CD4-positive, CD25-positive, alpha-beta regulatory T cell (primary cell): ENCODE results near the gene ARRB1. TPM values are rescaled to one million over a fixed set of nuclear protein-coding genes. Genes with fewer than 3 reads are reported as not detected.

Experiments
- ATAC-seq, 2 donors: fragments of 150-1000 bp; cut with Tn5 transposase; one replicate each; pipeline ENCODE4 v1.10.0; 2021; ENCODE audit warnings: low read depth in 2 of 2, moderate number of reproducible peaks in 2 of 2, moderate library complexity in 1 of 2
- DNase-seq, 3 donors: peaks; one replicate each; pipeline versions ENCODE4 v3.0.0 to v3.0.0-alpha.2; 2012 to 2022; ENCODE audit warnings: mixed read lengths in 1 of 3
- H3K27ac ChIP-seq: one replicate; pipeline ENCODE4 v1.7.0; 2013; ENCODE audit warnings: mild to moderate bottlenecking, low read length; ENCODE audit not compliant: insufficient read depth, poor library complexity, severe bottlenecking
- H3K27me3 ChIP-seq: one replicate; pipeline ENCODE4 v1.7.0; 2013; ENCODE audit warnings: low read length; ENCODE audit not compliant: control insufficient read depth, insufficient read depth
- H3K36me3 ChIP-seq: one replicate; pipeline ENCODE4 v1.7.0; 2013; ENCODE audit warnings: mild to moderate bottlenecking, low read length, moderate library complexity; ENCODE audit not compliant: control insufficient read depth, insufficient read depth
- H3K4me1 ChIP-seq: 2 replicates; pipeline ENCODE4 v1.7.0; 2013; ENCODE audit warnings: mild to moderate bottlenecking, low read length; ENCODE audit not compliant: insufficient read depth, control insufficient read depth, poor library complexity, severe bottlenecking
- H3K4me3 ChIP-seq: one replicate; pipeline ENCODE4 v1.7.0; 2013; ENCODE audit warnings: low read depth, mild to moderate bottlenecking, low read length, moderate library complexity
- H3K9me3 ChIP-seq, 2 experiments: 1 replicate in 1 of 2; 2 replicates in 1 of 2; pipeline ENCODE4 v1.7.0; 2013; ENCODE audit warnings: low read length in 2 of 2, mild to moderate bottlenecking in 1 of 2, moderate library complexity in 1 of 2; ENCODE audit not compliant: control insufficient read depth in 2 of 2
- H3K27ac Mint-ChIP-seq, 3 donors: one replicate each; pipeline ENCODE4 v1.8.0; 2020 to 2022; ENCODE audit warnings: mild to moderate bottlenecking in 3 of 3, mixed read lengths in 3 of 3, moderate library complexity in 2 of 3
- H3K27me3 Mint-ChIP-seq: one replicate; pipeline ENCODE4 v1.8.0; 2022; ENCODE audit warnings: mild to moderate bottlenecking, mixed read lengths
- H3K36me3 Mint-ChIP-seq: one replicate; pipeline ENCODE4 v1.8.0; 2020; ENCODE audit warnings: mixed read lengths
- H3K4me1 Mint-ChIP-seq, 4 donors: one replicate each; pipeline ENCODE4 v1.8.0; 2020 to 2022; ENCODE audit warnings: mixed read lengths in 4 of 4, mild to moderate bottlenecking in 1 of 4
- H3K4me3 Mint-ChIP-seq, 4 donors: one replicate each; pipeline ENCODE4 v1.8.0; 2020 to 2022; ENCODE audit warnings: mild to moderate bottlenecking in 4 of 4, mixed read lengths in 4 of 4, moderate library complexity in 3 of 4
- H3K9me3 Mint-ChIP-seq, 7 donors: one replicate each; pipeline ENCODE4 v1.8.0; 2020 to 2022; ENCODE audit warnings: mixed read lengths in 7 of 7, mild to moderate bottlenecking in 3 of 7, moderate library complexity in 2 of 7
- polyA plus RNA-seq, 4 donors: library from polyadenylated mRNA; unstranded; fragments of 300-500 nt; fragmentation: Illumina TruSeq; gene quantifications; one replicate each; pipeline ENCODE4 v1.2.3, GENCODE V29; 2021
- total RNA-seq: library from RNA; stranded (reverse); gene quantifications from one replicate; pipeline ENCODE4 v1.2.3, GENCODE V29; 2022

The ARRB1 gene
- total RNA-seq: 36.1 TPM
- 1 to 10 TPM; 5.1 to 8.0 (median 5.8) TPM for polyA plus RNA-seq

DNA sequence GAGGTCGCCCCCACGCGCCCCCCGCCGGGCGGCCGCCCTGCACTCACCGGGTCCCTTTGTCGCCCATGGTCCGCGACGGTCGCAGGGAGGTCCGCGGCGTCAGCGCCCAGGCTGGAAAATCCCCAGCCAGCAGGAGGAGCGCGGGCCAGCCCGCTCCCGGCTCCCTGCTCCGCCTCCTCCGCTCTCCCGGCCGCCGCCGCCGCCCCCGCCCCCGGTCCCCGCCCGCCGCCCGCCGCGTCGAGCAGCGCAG, at the start of gene ARRB1:
TSS of gene ARRB1 (minus strand) at position 121 of the 250 bp plus-strand sequence. CDS start at position 67, 54 bp downstream.
- H3K36me3 Mint-ChIP-seq: no peaks in the 10 kb centered on the region
- H3K4me1 Mint-ChIP-seq: peaks cover 13 to 72% (median 42%) of the 10 kb centered on the region in 4 donors
- no peaks in the 10 kb centered on the region for H3K27me3 Mint-ChIP-seq
- peak within 1 kb of the TSS; percentile 86 for H3K4me3 ChIP-seq
- peak within 1 kb of the TSS; percentile 93 to 96 (median 94) for H3K27ac Mint-ChIP-seq
- ATAC-seq (no peak), DNase-seq (no peak)
- peaks cover 37% of the 10 kb centered on the region for H3K4me1 ChIP-seq
- peak within 1 kb of the TSS; percentile 91 to 99 (median 94) for H3K4me3 Mint-ChIP-seq
- no peaks in the 10 kb centered on the region for H3K36me3 ChIP-seq
- H3K27ac ChIP-seq: peak within 1 kb of the TSS; percentile 87
- H3K9me3 Mint-ChIP-seq: peaks cover 0 to under 1% (median 0%) of the 10 kb centered on the region in 7 donors
- H3K9me3 ChIP-seq: no peaks in the 10 kb centered on the region
- no peaks in the 10 kb centered on the region for H3K27me3 ChIP-seq

DNA sequence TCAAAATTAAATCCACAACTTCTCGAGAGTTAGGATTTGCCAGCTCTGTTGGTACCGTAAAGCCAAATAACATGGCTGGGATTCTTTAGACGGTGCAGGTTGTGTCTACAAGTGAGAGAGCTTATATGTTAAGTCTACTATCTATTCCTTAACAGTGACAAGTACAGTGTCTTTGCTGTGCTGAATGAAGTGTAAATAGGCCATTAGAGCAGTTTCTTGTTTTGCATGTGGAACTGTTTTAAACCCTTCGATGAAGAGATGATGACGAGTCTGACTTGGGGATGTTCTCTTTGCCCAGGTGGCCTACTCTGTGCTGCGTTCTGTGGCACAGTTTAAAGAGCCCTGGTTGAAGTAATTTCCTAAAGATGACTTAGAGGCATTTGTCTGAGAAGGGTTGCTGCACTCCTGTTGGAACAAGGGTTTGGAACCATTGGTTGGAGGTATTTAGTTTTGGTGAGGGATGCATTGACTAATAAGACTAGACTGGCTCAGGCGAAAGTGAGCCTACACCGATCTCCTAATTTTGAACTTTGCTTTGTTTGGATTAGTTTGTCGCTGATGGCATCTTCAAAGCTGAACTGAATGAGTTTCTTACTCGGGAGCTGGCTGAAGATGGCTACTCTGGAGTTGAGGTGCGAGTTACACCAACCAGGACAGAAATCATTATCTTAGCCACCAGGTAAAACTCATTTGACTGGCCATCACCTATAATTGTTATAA, 48.8 kb upstream of the ARRB1 start:
- peaks cover 40% of the 10 kb centered on the region for H3K36me3 Mint-ChIP-seq

DNA sequence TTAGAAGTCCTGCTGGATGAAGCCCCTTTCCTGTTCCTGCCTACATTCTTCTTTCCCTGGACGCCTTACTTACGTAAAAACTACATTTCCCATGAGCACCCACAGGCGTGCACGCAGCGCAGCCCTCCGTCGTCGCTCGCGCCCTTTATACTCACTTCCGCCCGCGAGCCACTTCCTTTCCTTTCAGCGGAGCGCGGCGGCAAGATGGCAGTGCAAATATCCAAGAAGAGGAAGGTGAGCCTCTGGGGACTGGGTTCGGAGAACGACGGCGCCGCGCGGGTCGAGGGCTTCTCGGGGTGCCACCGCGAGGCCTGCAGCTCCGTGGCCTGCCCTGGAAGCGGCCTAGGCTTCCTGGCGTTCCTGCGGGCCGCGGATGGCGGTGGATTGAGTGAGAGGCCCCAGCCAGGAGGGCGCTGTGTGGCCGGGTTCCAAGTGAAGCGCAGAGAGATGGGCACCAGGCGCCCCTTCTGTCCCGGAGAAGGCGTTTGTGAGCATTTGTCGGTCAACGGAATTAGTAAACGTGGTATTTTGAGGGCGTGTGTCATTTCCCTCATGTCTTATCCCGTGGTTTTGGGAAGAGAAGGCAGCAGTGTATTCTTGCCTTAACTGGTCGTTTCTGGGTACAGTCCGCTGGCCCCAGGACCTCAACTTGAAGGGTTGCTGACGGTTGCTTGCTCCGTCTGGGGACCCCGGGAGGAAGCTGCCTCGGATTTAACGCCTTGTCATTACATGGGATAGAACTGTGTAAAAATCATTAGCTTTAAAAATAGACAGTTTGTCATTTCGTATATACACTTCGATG, 48.1 kb upstream of the ARRB1 start, which contains the start of gene RPS3:
TSS of gene RPS3 (plus strand) at position 175 of the 802 bp plus-strand sequence. CDS start at position 205, 30 bp downstream.
- peak; percentile 80 to 93 (median 90) for DNase-seq
- peaks cover 39% of the 10 kb centered on the region for H3K4me1 ChIP-seq
- peak within 1 kb of the TSS; percentile 82 to 98 (median 94) for H3K4me3 Mint-ChIP-seq

More for the DNA sequence above, 48.8 kb upstream of the ARRB1 start:
- Mint-ChIP-seq H3K9me3 (no peaks in the 10 kb centered on the region), H3K27me3 (peaks cover 6% of the 10 kb centered on the region), H3K4me3 (peak overlapping the region; percentile 82 to 98 (median 94)), H3K27ac (peak overlapping the region; percentile 89 to 98 (median 96)), H3K4me1 (peaks cover 0 to 54% (median 36%) of the 10 kb centered on the region in 4 donors)
- Histone ChIP-seq H3K27me3 (no peaks in the 10 kb centered on the region), H3K4me3 (peak overlapping the region; percentile 89), H3K36me3 (peaks cover 40% of the 10 kb centered on the region), H3K27ac (peak overlapping the region; percentile 92), H3K4me1 (peaks cover 39% of the 10 kb centered on the region), H3K9me3 (no peaks in the 10 kb centered on the region)
- DNase-seq (peak in 2 of 3 donors; percentile 49 to 51), ATAC-seq (peak; percentile 18)

DNA sequence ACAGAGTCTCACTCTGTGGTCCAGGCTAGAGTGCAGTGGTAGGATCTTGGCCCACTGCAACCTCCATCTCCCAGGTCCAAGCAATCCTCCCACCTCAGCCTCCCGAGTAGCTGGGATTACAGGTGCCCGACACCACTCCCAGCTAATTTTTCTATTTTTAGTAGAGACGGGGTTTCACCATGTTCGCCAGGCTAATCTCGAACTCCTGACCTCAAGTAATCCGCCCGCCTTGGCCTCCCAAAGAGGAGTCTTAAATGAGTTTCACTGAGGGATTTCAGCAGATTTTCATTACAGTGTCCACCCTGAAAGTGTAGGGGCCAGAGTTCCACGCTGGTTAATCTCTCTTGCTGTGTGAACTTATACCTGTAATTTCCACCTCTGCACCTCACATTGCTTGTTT, 47.4 kb upstream of the ARRB1 start:
- Mint-ChIP-seq H3K9me3 (no peaks in the 10 kb centered on the region), H3K4me1 (peaks cover 0 to 44% (median 31%) of the 10 kb centered on the region in 4 donors), H3K4me3 (peak overlapping the region; percentile 82 to 98 (median 94)), H3K36me3 (peaks cover 35% of the 10 kb centered on the region), H3K27me3 (peaks cover 13% of the 10 kb centered on the region), H3K27ac (peak overlapping the region in 2 of 3 donors; percentile 96 to 98)
- Histone ChIP-seq H3K4me1 (peaks cover 35% of the 10 kb centered on the region), H3K36me3 (peaks cover 26% of the 10 kb centered on the region), H3K27me3 (no peaks in the 10 kb centered on the region), H3K27ac (no peak overlapping the region), H3K4me3 (no peak overlapping the region), H3K9me3 (no peaks in the 10 kb centered on the region)
- ATAC-seq (no peak), DNase-seq (no peak)

More for the DNA sequence above, 48.1 kb upstream of the ARRB1 start, which contains the start of gene RPS3:
- peak within 1 kb of the TSS; percentile 94 to 98 (median 96) for H3K27ac Mint-ChIP-seq
- no peaks in the 10 kb centered on the region for H3K9me3 Mint-ChIP-seq
- Histone ChIP-seq H3K27me3 (no peaks in the 10 kb centered on the region), H3K27ac (peak within 1 kb of the TSS; percentile 92), H3K9me3 (no peaks in the 10 kb centered on the region), H3K36me3 (peaks cover 32% of the 10 kb centered on the region), H3K4me3 (peak within 1 kb of the TSS; percentile 89)
- ATAC-seq: peak; percentile 90 to 94
- H3K4me1 Mint-ChIP-seq: peaks cover 0 to 51% (median 36%) of the 10 kb centered on the region in 4 donors
- H3K36me3 Mint-ChIP-seq: peaks cover 40% of the 10 kb centered on the region
- H3K27me3 Mint-ChIP-seq: peaks cover 12% of the 10 kb centered on the region

DNA sequence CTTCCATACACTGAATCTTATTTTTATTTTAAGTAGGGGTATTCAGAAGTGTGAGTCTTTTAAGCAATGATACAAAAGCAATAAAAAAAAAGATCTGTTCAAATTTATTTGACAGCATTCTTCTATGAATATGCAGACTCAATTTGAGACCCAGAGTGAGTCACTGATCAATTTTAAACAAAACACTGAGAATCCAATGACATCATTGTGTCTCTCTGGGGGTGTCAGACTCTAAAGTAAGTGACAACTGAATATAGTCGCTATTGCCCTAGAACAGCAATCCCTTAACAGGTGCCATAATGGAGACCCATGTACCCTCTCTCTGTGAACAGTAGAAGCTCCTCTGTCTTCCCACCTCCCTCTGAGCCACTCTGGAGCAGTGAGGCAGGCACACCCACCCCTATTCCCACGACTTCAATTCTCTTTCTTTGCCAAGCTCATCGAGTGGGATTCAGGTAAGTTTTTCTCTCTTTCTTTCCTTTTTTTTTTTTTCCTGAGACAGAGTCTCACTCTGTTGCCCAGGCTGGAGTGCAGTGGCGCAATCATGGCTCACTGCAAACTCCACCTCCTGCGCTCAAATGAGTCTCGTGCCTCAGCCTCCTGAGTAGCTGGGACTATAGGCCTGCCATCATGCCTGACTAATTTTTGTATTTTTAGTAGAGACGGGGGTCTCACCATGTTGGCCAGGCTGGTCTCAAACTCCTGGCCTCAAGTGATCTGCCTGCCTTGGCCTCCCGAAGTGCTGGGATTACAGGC, 42.8 kb upstream of the ARRB1 start:
- Mint-ChIP-seq H3K27ac (no peak overlapping the region), H3K36me3 (no peaks in the 10 kb centered on the region), H3K4me3 (no peak overlapping the region), H3K4me1 (peaks cover 0 to 7% (median under 1%) of the 10 kb centered on the region in 4 donors), H3K27me3 (peaks cover 20% of the 10 kb centered on the region), H3K9me3 (no peaks in the 10 kb centered on the region)
- Histone ChIP-seq H3K4me3 (no peak overlapping the region), H3K27ac (no peak overlapping the region), H3K36me3 (no peaks in the 10 kb centered on the region), H3K27me3 (peaks cover 2% of the 10 kb centered on the region), H3K4me1 (no peaks in the 10 kb centered on the region), H3K9me3 (no peaks in the 10 kb centered on the region)
- DNase-seq (no peak), ATAC-seq (no peak)

DNA sequence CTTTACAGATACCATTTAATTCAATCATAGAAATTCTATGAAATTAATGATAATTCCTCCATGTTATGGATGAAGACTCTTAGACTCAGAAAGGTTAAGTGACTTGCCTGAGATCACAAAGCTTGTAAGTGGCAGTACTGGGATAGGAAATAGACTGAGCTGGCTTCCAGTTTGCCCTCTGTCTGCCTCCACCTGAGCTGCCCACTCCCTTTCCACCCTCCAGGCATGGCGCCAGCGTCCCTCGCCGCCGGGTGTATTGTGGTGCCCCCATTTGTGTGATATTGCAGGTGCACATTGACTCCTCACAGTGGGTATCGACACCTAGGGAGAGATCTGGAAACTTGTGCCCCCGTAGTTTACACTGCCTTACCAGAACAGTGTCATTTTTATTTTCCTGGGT, 38.5 kb upstream of the ARRB1 start:
- Mint-ChIP-seq H3K9me3 (no peaks in the 10 kb centered on the region), H3K27me3 (peaks cover 12% of the 10 kb centered on the region), H3K4me1 (peaks cover 0 to 2% (median 0%) of the 10 kb centered on the region in 4 donors), H3K27ac (no peak overlapping the region), H3K4me3 (no peak overlapping the region), H3K36me3 (no peaks in the 10 kb centered on the region)
- Histone ChIP-seq H3K27me3 (peaks cover 2% of the 10 kb centered on the region), H3K27ac (no peak overlapping the region), H3K9me3 (no peaks in the 10 kb centered on the region), H3K4me1 (peaks cover 7% of the 10 kb centered on the region), H3K4me3 (no peak overlapping the region), H3K36me3 (no peaks in the 10 kb centered on the region)
- ATAC-seq (no peak), DNase-seq (no peak)

DNA sequence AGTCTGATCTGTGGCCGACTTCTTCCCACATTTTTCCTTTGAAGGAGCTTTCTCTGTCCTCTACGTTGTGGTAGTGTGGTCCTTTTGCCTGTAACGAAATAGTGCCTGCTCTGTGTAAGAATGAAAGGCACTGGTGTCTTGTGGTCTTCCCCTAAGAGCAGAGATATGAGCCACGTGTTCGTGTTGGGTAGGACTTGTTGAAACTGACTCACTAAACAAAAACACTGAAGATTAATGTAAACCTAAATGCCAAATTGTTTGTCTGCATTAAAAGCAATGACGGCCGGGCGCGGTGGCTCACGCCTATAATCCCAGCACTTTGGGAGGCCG, 37.8 kb upstream of the ARRB1 start:
- H3K9me3 Mint-ChIP-seq: no peaks in the 10 kb centered on the region
- H3K27me3 ChIP-seq: peaks cover 2% of the 10 kb centered on the region
- H3K27me3 Mint-ChIP-seq: peaks cover 7% of the 10 kb centered on the region
- H3K36me3 ChIP-seq: no peaks in the 10 kb centered on the region
- no peak overlapping the region for H3K4me3 ChIP-seq
- no peaks in the 10 kb centered on the region for H3K36me3 Mint-ChIP-seq
- no peak overlapping the region for H3K4me3 Mint-ChIP-seq
- peaks cover 12% of the 10 kb centered on the region for H3K4me1 ChIP-seq
- ATAC-seq (no peak), DNase-seq (no peak)
- no peak overlapping the region for H3K27ac Mint-ChIP-seq
- H3K4me1 Mint-ChIP-seq: peaks cover 3 to 8% (median 4%) of the 10 kb centered on the region in 4 donors
- H3K9me3 ChIP-seq: no peaks in the 10 kb centered on the region
- H3K27ac ChIP-seq: no peak overlapping the region
